HCT116 (cell line): ENCODE measurements around the gene POLD1. TPM values are rescaled to one million over a fixed set of nuclear protein-coding genes. Genes with fewer than 3 reads are reported as not detected.
"Not testable (repeated sequence)": the region's sequence is repeated elsewhere in the genome, so short reads cannot be mapped to it uniquely, and the experiment has no call there.

Experiments used
- ATAC-seq: fragments of 200-7000 bp; cut with Tn5 transposase; 2 replicates; pipeline ENCODE4 v1.9.1; 2020; ENCODE audit warnings: mild to moderate bottlenecking, moderate library complexity
- BruUV-seq: library from RNA; stranded (reverse); fragments of 400-500 nt; replicated peaks from 2 replicates; lab custom pipeline; 2021; lab: Mats Ljungman, UMichigan
- CTCF ChIA-PET: fragments of 300-600 bp; sonication (Branson Sonifier 250); formaldehyde crosslinking; loops from one replicate; lab custom pipeline; 2021; ENCODE audit warnings: antibody characterized with exemption; lab: Charles Lee
- POLR2A ChIA-PET: fragments of 300-600, 350-600 bp; sonication (Branson Sonifier 250); formaldehyde crosslinking; loops from one replicate; lab custom pipeline; 2021; ENCODE audit warnings: antibody characterized with exemption; lab: Charles Lee
- RAD21 ChIA-PET, 2 experiments: fragments of 300-600 bp; sonication (Branson Sonifier 250); formaldehyde crosslinking; loops; one replicate each; lab custom pipeline; 2023; ENCODE audit warnings: low total read pairs in 2 of 2; ENCODE audit not compliant: uncharacterized antibody in 2 of 2, unreplicated experiment in 2 of 2, low non-redundant PET in 1 of 2; lab: Charles Lee
- DNase-seq: peaks from one replicate; pipeline ENCODE4 v3.0.0-alpha.2; 2010; ENCODE audit warnings: low read depth, low spot score
- H2AFZ ChIP-seq: fragments of 200-600 bp; shearing (Covaris generic), sonication (generic); 2 replicates; pipeline ENCODE4 v1.6.1; 2017; ENCODE audit warnings: low read depth, mixed run types, mixed read lengths, antibody characterized with exemption, low read length; ENCODE audit not compliant: poor library complexity, severe bottlenecking
- H3K27ac ChIP-seq: 2 replicates; pipeline ENCODE4 v1.5.1; 2012; ENCODE audit warnings: low read depth, low read length
- H3K27me3 ChIP-seq: fragments of 200-600 bp; sonication (generic); 2 replicates; pipeline ENCODE4 v1.6.1; 2016; ENCODE audit warnings: mixed run types, low read length, mixed read lengths; ENCODE audit not compliant: insufficient read depth
- H3K36me3 ChIP-seq, 2 experiments: fragments of 200-500 bp in 1 of 2; fragments of 200-600 bp in 1 of 2; sonication (Bioruptor generic) in 1 of 2; sonication (generic) in 1 of 2; 2 replicates each; pipeline versions ENCODE4 v1.5.1 to v1.6.1; 2014 to 2016; ENCODE audit warnings: low read length in 2 of 2, inconsistent platforms in 1 of 2, mixed read lengths in 1 of 2, mixed run types in 1 of 2; ENCODE audit not compliant: insufficient read depth in 2 of 2, control insufficient read depth in 1 of 2
- H3K4me1 ChIP-seq, 2 experiments: fragments of 200-600 bp in 1 of 2; sonication (generic) in 1 of 2; 2 replicates each; pipeline versions ENCODE4 v1.5.1 to v1.6.1; 2012 to 2017; ENCODE audit warnings: low read length in 2 of 2, inconsistent platforms in 1 of 2, mild to moderate bottlenecking in 1 of 2, mixed read lengths in 1 of 2, mixed run types in 1 of 2, moderate library complexity in 1 of 2; ENCODE audit not compliant: insufficient read depth in 2 of 2, control insufficient read depth in 1 of 2
- H3K4me2 ChIP-seq: fragments of 200-600 bp; sonication (generic); 2 replicates; pipeline ENCODE4 v1.6.1; 2017; ENCODE audit warnings: mixed run types, low read length, mixed read lengths
- H3K4me3 ChIP-seq, 2 experiments: fragments of 200-600 bp in 1 of 2; sonication (generic) in 1 of 2; replicated peaks in 1 of 2; 2 replicates each; pipeline ENCODE4 v1.5.1; 2011 to 2016; ENCODE audit warnings: low read length in 2 of 2, control low read depth in 1 of 2, low read depth in 1 of 2, mild to moderate bottlenecking in 1 of 2, mixed read lengths in 1 of 2, mixed run types in 1 of 2
- H3K79me2 ChIP-seq: fragments of 200-600 bp; sonication (generic); 2 replicates; pipeline ENCODE4 v1.6.1; 2017; ENCODE audit warnings: mild to moderate bottlenecking, mixed run types, low read length, moderate library complexity, mixed read lengths; ENCODE audit not compliant: insufficient read depth
- H3K9ac ChIP-seq: fragments of 200-600 bp; sonication (generic); 2 replicates; pipeline ENCODE4 v1.6.1; 2016; ENCODE audit warnings: low read length, mixed read lengths
- H3K9me2 ChIP-seq: fragments of 200-600 bp; sonication (generic), shearing (Covaris generic); 2 replicates; pipeline ENCODE4 v1.6.1; 2017; ENCODE audit warnings: mixed run types, mild to moderate bottlenecking, moderate library complexity; ENCODE audit not compliant: insufficient read depth
- H3K9me3 ChIP-seq, 2 experiments: fragments of 200-500 bp in 1 of 2; fragments of 200-600 bp in 1 of 2; sonication (Bioruptor generic) in 1 of 2; sonication (generic) in 1 of 2; 2 replicates each; pipeline ENCODE4 v1.6.1; 2014 to 2017; ENCODE audit warnings: low read length in 2 of 2, mixed read lengths in 2 of 2, inconsistent platforms in 1 of 2, low read depth in 1 of 2, mild to moderate bottlenecking in 1 of 2, mixed run types in 1 of 2, moderate library complexity in 1 of 2; ENCODE audit not compliant: control insufficient read depth in 1 of 2, insufficient read depth in 1 of 2
- H4K20me1 ChIP-seq: fragments of 200-600 bp; sonication (generic), shearing (Covaris generic); 2 replicates; pipeline ENCODE4 v1.6.1; 2017; ENCODE audit warnings: mixed run types, mild to moderate bottlenecking, moderate library complexity; ENCODE audit not compliant: insufficient read depth
- CBX3 ChIP-seq: IDR thresholded peaks from 2 replicates; pipeline ENCODE4 v1.6.1; 2012; ENCODE audit warnings: low read depth
- CEBPB ChIP-seq: IDR thresholded peaks from 2 replicates; pipeline ENCODE4 v1.6.1; 2012; ENCODE audit warnings: low read depth
- EGR1 ChIP-seq: IDR thresholded peaks from 2 replicates; pipeline ENCODE4 v1.6.1; 2012; ENCODE audit warnings: low read depth
- ELF1 ChIP-seq: IDR thresholded peaks from 2 replicates; pipeline ENCODE4 v1.6.1; 2012; ENCODE audit warnings: low read depth, borderline replicate concordance
- EZH2 ChIP-seq: fragments of 200-600 bp; sonication (generic); IDR thresholded peaks from 2 replicates; pipeline ENCODE4 v1.6.1; 2017; ENCODE audit warnings: antibody characterized with exemption, mixed run types
- EZH2phosphoT487 ChIP-seq: fragments of 200-600 bp; IDR thresholded peaks from 2 replicates; pipeline ENCODE4 v1.6.1; 2018; ENCODE audit warnings: antibody characterized with exemption, borderline replicate concordance
- FOSL1 ChIP-seq: IDR thresholded peaks from 2 replicates; pipeline ENCODE4 v1.6.1; 2012; ENCODE audit warnings: low read depth
- JUND ChIP-seq: IDR thresholded peaks from 2 replicates; pipeline ENCODE4 v1.6.1; 2012
- POLR2A ChIP-seq: IDR thresholded peaks from 2 replicates; pipeline ENCODE4 v1.7.0; 2011; ENCODE audit warnings: borderline replicate concordance; ENCODE audit not compliant: insufficient read depth, insufficient read length; ENCODE audit errors: extremely low read depth
- POLR2AphosphoS5 ChIP-seq: IDR thresholded peaks from 2 replicates; pipeline ENCODE4 v1.6.1; 2011; ENCODE audit warnings: mild to moderate bottlenecking, low read depth, low read length, moderate library complexity
- RAD21 ChIP-seq: IDR thresholded peaks from 2 replicates; pipeline ENCODE4 v1.6.1; 2012; ENCODE audit warnings: low read depth, mild to moderate bottlenecking
- SIN3A ChIP-seq: IDR thresholded peaks from 2 replicates; pipeline ENCODE4 v1.6.1; 2012; ENCODE audit warnings: low read depth
- SP1 ChIP-seq: IDR thresholded peaks from 2 replicates; pipeline ENCODE4 v1.6.1; 2012; ENCODE audit warnings: low read depth
- SRF ChIP-seq: IDR thresholded peaks from 2 replicates; pipeline ENCODE4 v1.6.1; 2012; ENCODE audit warnings: low read depth
- YY1 ChIP-seq: IDR thresholded peaks from 2 replicates; pipeline ENCODE4 v1.6.1; 2011; ENCODE audit warnings: low read length, low read depth, moderate library complexity, mild to moderate bottlenecking; ENCODE audit not compliant: insufficient replicate concordance; ENCODE audit errors: extremely low read depth
- ZFX ChIP-seq: fragments of 450-650 bp; IDR thresholded peaks from 2 replicates; pipeline ENCODE4 v1.6.1; 2017
- ZNF274 ChIP-seq: fragments of 200-500 bp; sonication (Bioruptor generic); IDR thresholded peaks from 2 replicates; pipeline ENCODE4 v1.6.1; 2014; ENCODE audit warnings: mild to moderate bottlenecking, low read depth, low read length, inconsistent platforms
- intact Hi-C: fragments of 100-400 bp; cut with micrococcal nuclease; formaldehyde crosslinking; loops from 2 replicates; pipeline ENCODE4 v1.10.0; 2022
- total RNA-seq: library from RNA; stranded (reverse); gene quantifications from one replicate; pipeline ENCODE4 v1.2.1, GENCODE V29; 2021; ENCODE audit not compliant: unreplicated experiment
- TF ChIP-seq, protein P1 (sequence below), 3 experiments: fragments of 200-600 bp in 1 of 3; sonication (generic) in 1 of 3; IDR thresholded peaks in 2 of 3; conservative IDR thresholded peaks in 1 of 3; 2 replicates each; pipeline ENCODE4 v1.5.1; 2012 to 2017; ENCODE audit warnings: low read depth in 2 of 3, low read length in 2 of 3, antibody characterized with exemption in 1 of 3, borderline replicate concordance in 1 of 3, control low read depth in 1 of 3, mild to moderate bottlenecking in 1 of 3, mixed read lengths in 1 of 3, mixed run types in 1 of 3, moderate library complexity in 1 of 3; ENCODE audit not compliant: insufficient read depth in 1 of 3
- TF ChIP-seq, protein P2 (sequence below): IDR thresholded peaks from 2 replicates; pipeline ENCODE4 v1.6.1; 2012
- TF ChIP-seq, protein P3 (sequence below): IDR thresholded peaks from 2 replicates; pipeline ENCODE4 v1.6.1; 2012

Gene POLD1
- total RNA-seq, 1 experiment from 2014 or later, result 122 TPM

DNA sequence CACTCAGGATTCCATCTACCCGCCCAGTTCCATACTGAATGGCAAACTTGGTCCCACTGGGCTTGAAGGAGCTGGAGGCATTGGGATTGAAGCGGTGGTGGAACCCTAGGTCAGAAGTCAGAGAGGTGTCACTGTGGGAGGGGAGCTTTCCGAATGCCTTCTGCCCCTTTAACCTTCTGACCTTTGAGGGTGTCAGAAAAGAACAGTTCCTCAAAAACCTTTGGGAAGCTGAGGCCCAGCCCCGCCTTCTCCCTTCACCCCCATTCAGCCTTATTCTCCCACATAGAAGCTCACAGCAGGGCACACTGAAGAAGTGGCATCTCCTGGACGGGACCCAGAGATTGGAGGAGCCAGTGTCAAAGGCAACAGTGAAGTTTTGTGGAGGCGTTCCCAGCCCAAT is 47.1 kb upstream of the POLD1 start:
- POLR2A ChIA-PET, DNase-seq, RAD21 ChIA-PET, intact Hi-C loops, H4K20me1 ChIP-seq, H3K4me2 ChIP-seq, H3K36me3 ChIP-seq, H2AFZ ChIP-seq, H3K4me3 ChIP-seq, H3K27me3 ChIP-seq, ATAC-seq, CTCF ChIA-PET, H3K9me3 ChIP-seq, H3K9me2 ChIP-seq, H3K27ac ChIP-seq, BruUV-seq, H3K79me2 ChIP-seq, H3K9ac ChIP-seq: not testable (repeated sequence)
- peaks cover 8 to 26% of the 10 kb centered on the region in 2 experiments for H3K4me1 ChIP-seq

DNA sequence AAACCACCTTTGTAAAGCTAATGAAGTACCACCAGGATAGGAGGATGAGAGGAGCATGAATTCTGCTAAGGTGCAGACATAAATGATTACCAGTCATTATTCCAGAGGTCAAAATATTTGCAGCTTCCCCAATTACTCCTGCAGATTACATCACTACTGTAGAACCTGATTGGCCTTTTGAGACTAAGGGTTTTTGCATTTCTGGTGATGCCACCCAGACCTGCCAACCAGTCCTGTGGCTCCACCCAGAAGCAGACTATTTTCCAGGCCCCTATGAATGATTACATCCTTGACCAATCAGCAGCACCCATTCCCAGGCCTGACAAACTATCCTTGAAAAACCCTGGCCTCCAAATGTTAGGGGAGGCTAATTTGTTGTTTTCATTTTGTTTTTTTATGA is 43.8 kb upstream of the POLD1 start:
- no TSS peak for BruUV-seq
- CTCF ChIA-PET, result no interaction called here
- no peaks in the 10 kb centered on the region for H3K9me2 ChIP-seq
- no peaks in the 10 kb centered on the region for H3K9me3 ChIP-seq
- no peaks in the 10 kb centered on the region for H3K36me3 ChIP-seq
- no peaks in the 10 kb centered on the region for H3K79me2 ChIP-seq
- no peak overlapping the region for H3K4me3 ChIP-seq
- no peak for TF ChIP-seq FOSL1
- TF ChIP-seq EZH2, result no peak
- no peak for TF ChIP-seq CEBPB
- no peak for TF ChIP-seq ELF1
- no peak for TF ChIP-seq EGR1
- TF ChIP-seq ZNF274, result no peak
- TF ChIP-seq, protein P1, sequence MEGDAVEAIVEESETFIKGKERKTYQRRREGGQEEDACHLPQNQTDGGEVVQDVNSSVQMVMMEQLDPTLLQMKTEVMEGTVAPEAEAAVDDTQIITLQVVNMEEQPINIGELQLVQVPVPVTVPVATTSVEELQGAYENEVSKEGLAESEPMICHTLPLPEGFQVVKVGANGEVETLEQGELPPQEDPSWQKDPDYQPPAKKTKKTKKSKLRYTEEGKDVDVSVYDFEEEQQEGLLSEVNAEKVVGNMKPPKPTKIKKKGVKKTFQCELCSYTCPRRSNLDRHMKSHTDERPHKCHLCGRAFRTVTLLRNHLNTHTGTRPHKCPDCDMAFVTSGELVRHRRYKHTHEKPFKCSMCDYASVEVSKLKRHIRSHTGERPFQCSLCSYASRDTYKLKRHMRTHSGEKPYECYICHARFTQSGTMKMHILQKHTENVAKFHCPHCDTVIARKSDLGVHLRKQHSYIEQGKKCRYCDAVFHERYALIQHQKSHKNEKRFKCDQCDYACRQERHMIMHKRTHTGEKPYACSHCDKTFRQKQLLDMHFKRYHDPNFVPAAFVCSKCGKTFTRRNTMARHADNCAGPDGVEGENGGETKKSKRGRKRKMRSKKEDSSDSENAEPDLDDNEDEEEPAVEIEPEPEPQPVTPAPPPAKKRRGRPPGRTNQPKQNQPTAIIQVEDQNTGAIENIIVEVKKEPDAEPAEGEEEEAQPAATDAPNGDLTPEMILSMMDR (IDR thresholded peaks at IDR 0.05 in 2 of 3, conservative IDR thresholded peaks at IDR 0.05 in 1 of 3; ENCODE audit: borderline replicate concordance in 1 of 3, insufficient read depth in 1 of 3, low read depth in 2 of 3, low read length in 2 of 3), result no peak
- TF ChIP-seq, protein P2, sequence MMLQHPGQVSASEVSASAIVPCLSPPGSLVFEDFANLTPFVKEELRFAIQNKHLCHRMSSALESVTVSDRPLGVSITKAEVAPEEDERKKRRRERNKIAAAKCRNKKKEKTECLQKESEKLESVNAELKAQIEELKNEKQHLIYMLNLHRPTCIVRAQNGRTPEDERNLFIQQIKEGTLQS, result no peak
- no peak for TF ChIP-seq SP1
- TF ChIP-seq POLR2A, result no peak
- TF ChIP-seq ZFX, result no peak
- no peak for TF ChIP-seq YY1
- TF ChIP-seq CBX3, result no peak
- TF ChIP-seq RAD21, result no peak
- TF ChIP-seq EZH2phosphoT487, result no peak
- no peak for TF ChIP-seq POLR2AphosphoS5
- no peak for TF ChIP-seq SIN3A
- TF ChIP-seq, protein P3, sequence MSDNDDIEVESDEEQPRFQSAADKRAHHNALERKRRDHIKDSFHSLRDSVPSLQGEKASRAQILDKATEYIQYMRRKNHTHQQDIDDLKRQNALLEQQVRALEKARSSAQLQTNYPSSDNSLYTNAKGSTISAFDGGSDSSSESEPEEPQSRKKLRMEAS, result no peak
- TF ChIP-seq JUND, result no peak
- no peak for TF ChIP-seq SRF
- TF ChIP-seq, all 23 proteins: peak for 0
- no peak for DNase-seq
- Histone ChIP-seq H4K20me1 (no peaks in the 10 kb centered on the region), H3K27me3 (no peaks in the 10 kb centered on the region), H3K4me1 (peaks cover 0 to 4% of the 10 kb centered on the region in 2 experiments; a peak in 1 of 4 replicates), H2AFZ (no peak overlapping the region), H3K27ac (no peak overlapping the region), H3K9ac (no peak overlapping the region), H3K4me2 (no peak overlapping the region)
- ChIA-PET POLR2A (no interaction called here), RAD21 (no interaction called here)
- ATAC-seq, result no peak
- intact Hi-C loops, result no loop called here
